Brain microvascular endothelial cell (primary cell): Measurements from ENCODE around the gene FGF16.

Experiments
- DNase-seq: peaks from one replicate; pipeline ENCODE4 v3.0.0-alpha.2; 2020
- H3K27ac ChIP-seq: fragments of 250-450 bp; sonication (Bioruptor Pico); 2 replicates; pipeline ENCODE4 v1.5.1; 2020; ENCODE audit warnings: mild to moderate bottlenecking, moderate library complexity
- H3K27me3 ChIP-seq: fragments of 250-450 bp; sonication (Bioruptor Pico); replicated peaks from 2 replicates; pipeline ENCODE4 v1.5.1; 2020; ENCODE audit warnings: mild to moderate bottlenecking
- H3K36me3 ChIP-seq: fragments of 250-450 bp; sonication (Bioruptor Pico); replicated peaks from 2 replicates; pipeline ENCODE4 v1.5.1; 2020; ENCODE audit warnings: mild to moderate bottlenecking
- H3K4me3 ChIP-seq: 2 replicates; pipeline ENCODE4 v1.5.1; 2011; ENCODE audit warnings: low read depth, mild to moderate bottlenecking, control low read depth, low read length, moderate library complexity
- CTCF ChIP-seq: IDR thresholded peaks from 2 replicates; pipeline ENCODE4 v1.5.1; 2011; ENCODE audit warnings: low read depth, mild to moderate bottlenecking, moderate library complexity, low read length, control low read depth, inconsistent platforms; ENCODE audit errors: missing control alignments
- in situ Hi-C: cut with HindIII; loops from 2 replicates; pipeline ENCODE4 v1.10.0; 2017; ENCODE audit warnings: low sequenced_read_pairs, low pct_ligation_motif_present

The FGF16 gene

GRCh38 chrX:77433001-77433400, 14.2 kb upstream of the FGF16 start:
- DNase-seq, result no peak
- in situ Hi-C loops, result no loop called here
- TF ChIP-seq CTCF, result no peak
- no peaks in the 10 kb centered on the region for H3K27me3 ChIP-seq
- H3K36me3 ChIP-seq, result no peaks in the 10 kb centered on the region
- no peak overlapping the region for H3K27ac ChIP-seq
- no peak overlapping the region for H3K4me3 ChIP-seq

- DNase-seq, result no peak
- in situ Hi-C loops, result no loop called here
- no peak for TF ChIP-seq CTCF
Observed at GRCh38 chrX:77434962-77435361, 12.2 kb upstream of the FGF16 start.

GRCh38 chrX:77436271-77436670, 10.9 kb upstream of the FGF16 start:
- in situ Hi-C loops, result no loop called here

More at GRCh38 chrX:77434962-77435361, 12.2 kb upstream of the FGF16 start:
- H3K27me3 ChIP-seq, result no peaks in the 10 kb centered on the region
- H3K27ac ChIP-seq, result no peak overlapping the region
- H3K4me3 ChIP-seq, result no peak overlapping the region
- no peaks in the 10 kb centered on the region for H3K36me3 ChIP-seq

GRCh38 chrX:77436682-77437081, 10.5 kb upstream of the FGF16 start:
- DNase-seq, result peak; percentile 56
- in situ Hi-C loops, result no loop called here
- H3K27ac ChIP-seq, result no peak overlapping the region
- TF ChIP-seq CTCF, result no peak
- H3K4me3 ChIP-seq, result no peak overlapping the region
- H3K36me3 ChIP-seq, result no peaks in the 10 kb centered on the region
- no peaks in the 10 kb centered on the region for H3K27me3 ChIP-seq

More at GRCh38 chrX:77436271-77436670, 10.9 kb upstream of the FGF16 start:
- Histone ChIP-seq H3K27me3 (no peaks in the 10 kb centered on the region), H3K4me3 (no peak overlapping the region), H3K27ac (no peak overlapping the region), H3K36me3 (no peaks in the 10 kb centered on the region)
- no peak for DNase-seq
- no peak for TF ChIP-seq CTCF

GRCh38 chrX:77440330-77440729, 6.9 kb upstream of the FGF16 start:
- Histone ChIP-seq H3K36me3 (no peaks in the 10 kb centered on the region), H3K27me3 (no peaks in the 10 kb centered on the region), H3K27ac (no peak overlapping the region), H3K4me3 (no peak overlapping the region)
- in situ Hi-C loops, result no loop called here
- no peak for TF ChIP-seq CTCF
- no peak for DNase-seq

GRCh38 chrX:77441033-77441432, 6.2 kb upstream of the FGF16 start:
- no peak overlapping the region for H3K27ac ChIP-seq
- H3K4me3 ChIP-seq, result no peak overlapping the region
- TF ChIP-seq CTCF, result no peak

More at GRCh38 chrX:77441033-77441432, 6.2 kb upstream of the FGF16 start:
- DNase-seq, result no peak
- Histone ChIP-seq H3K27me3 (no peaks in the 10 kb centered on the region), H3K36me3 (no peaks in the 10 kb centered on the region)
- in situ Hi-C loops, result no loop called here
